NOMO-1 treated with dmso at 0.1 percent for 144 hours (cell line): ENCODE data around the gene AP1B1.
"Not testable (repeated sequence)": the region's sequence is repeated elsewhere in the genome, so short reads cannot be mapped to it uniquely, and the experiment has no call there.

Experiments used
- DNase-seq: peaks from one replicate; lab custom pipeline; 2025; ENCODE audit not compliant: unreplicated experiment; lab: John Stamatoyannopoulos, UW

AP1B1 gene

DNA sequence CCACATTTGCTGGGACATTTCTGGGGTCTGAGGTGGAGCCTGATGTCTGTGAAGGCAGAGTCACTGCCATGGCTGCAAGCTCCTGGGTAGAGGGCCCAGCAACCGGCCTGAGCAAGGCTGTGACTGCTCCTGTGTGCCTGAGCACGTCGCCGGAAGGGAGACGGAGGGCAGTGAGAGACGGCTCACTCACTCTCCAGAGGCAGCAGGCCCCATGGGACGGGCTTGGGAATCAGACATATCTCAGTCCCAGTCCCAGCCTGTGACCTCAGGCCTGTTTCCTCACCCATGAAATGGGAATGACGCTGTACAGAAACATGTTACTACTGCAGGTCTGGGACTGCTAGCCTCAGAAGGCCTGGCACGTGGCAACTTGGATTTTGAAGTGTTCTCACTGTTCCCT, 36.5 kb downstream of the AP1B1 start:
- DNase-seq: no peak

DNA sequence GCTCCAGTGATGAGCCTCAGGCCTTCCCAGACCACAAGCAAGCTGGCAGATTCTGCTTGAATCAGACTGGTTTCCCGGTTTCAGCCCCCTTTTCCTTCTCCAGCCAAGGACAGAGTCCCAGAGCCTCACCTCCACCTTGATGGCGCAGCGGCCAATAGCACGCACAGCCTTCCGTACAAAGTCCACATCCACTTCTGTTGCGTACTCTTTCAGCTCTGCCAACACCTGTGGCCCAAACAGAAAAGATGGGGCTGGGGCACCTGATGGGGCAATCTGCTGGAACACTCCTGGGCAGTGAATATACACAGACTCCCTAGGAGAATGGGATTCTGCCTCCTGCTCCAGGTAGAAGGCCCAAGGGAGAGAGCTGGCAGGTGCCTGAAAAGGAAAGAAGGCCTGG, 37.3 kb downstream of the AP1B1 start:
- DNase-seq: no peak

DNA sequence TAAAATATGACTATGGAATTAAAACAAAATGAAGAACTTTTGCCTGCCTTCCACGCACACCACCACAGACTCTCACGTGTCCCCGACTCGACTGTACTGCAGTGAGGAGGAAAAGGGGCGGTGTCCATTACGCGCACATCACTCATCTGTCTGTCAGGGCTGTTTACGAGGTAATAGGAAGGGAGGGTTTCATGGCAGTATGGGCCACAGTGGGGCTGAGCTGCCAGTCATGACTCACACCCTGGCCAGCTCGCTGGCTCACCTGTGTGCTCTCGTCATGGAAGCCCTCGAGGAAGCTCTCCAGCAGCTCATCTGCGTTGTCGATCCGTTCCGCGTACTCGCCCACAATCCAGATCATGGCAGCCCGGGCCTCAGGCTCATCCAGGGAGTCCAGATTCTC, 39.4 kb downstream of the AP1B1 start:
- no peak for DNase-seq

DNA sequence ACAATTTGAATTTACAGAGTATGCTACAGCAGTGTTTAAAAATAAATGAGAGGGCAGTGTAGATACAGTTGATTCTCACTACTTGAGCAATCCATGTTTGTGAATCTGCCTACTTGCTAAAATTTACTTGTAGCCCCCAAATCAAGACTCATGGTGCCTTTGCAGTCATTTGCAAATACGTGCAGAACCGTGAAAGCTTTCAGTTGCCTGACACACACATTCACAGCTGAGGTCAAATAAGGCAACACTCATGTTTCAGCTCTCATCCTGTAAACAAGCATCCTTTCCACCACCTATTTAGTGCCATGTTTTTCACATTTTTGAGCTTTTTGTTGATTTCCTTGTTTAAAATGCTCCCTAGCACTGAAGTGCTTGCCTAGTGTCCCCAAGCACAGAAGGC, 40.3 kb downstream of the AP1B1 start:
- no peak for DNase-seq

DNA sequence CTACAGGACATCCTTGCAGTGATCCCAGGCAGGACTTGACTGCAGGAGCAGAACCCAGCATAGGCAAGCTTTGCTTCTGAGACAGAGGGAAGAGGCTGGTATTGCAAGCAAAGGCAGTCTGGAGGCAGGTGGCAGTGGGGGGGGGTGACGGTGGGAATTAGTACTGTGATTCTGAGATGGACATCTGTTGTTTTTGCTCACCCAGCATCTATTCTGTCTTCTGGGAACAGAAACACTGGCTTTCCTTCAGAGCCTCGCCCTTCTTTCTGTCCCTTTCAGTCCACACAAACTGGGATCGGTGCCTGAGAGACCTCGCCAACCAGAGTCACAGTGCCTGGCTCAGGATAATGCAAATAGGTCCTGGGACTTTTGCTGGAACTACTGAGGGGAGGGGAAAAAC, 41.7 kb downstream of the AP1B1 start:
- no peak for DNase-seq

DNA sequence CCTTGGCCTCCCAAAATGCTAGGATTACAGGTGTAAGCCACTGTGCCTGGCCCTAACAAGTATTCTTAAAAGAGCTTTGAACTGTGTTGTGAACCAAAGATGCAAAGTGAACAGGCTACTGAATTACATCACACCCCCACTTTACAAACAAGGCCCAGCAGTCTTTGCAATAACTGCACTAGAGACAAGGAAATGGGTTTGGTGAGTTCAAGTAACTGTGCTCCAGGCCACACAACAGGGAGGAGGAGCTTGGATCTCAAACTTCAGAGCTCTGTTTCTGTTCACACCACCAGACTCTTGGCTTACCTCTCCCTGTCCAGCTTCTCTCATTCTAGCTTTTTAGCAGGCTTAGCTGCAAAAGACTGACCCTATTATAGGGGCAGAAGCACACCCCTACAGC, 42.4 kb downstream of the AP1B1 start:
- no peak for DNase-seq

DNA sequence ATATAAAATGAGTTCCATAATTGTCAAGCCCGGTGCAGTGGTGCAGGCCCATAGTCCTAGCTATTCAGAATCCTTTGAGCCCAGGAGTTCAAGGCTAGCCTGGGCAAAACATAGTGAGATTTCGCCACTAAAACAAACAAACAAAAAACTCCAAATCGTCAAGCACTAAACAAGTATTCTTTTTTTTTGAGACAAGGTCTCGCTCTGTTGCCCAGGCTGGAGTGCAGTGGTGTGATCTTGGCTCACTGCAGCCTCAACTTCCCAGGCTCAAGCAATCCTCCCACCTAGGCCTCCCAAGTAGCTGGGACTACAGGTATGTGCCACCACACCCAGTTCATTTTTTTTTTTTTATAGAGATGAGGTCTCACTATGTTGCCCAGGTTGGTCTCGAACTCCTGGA, 43.5 kb downstream of the AP1B1 start:
- not testable (repeated sequence) for DNase-seq

DNA sequence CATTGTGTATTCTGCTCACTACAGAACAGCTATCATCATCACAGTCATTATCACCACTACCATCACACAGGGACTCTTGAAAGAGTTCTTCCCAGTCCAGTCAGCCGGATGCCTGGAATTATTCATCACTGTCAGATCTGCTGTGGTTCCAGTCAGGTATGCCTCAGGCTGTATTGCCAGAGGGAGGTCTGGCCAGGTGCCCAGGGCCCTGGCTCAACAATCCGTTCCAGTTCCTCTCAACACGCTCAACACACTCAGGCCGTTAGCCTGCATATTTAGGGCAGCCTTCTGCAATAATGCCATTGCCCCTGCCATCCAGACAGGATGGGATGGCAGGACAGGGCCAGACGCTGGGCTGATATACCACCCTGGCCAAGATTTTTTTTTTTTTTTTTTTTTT, 44.2 kb downstream of the AP1B1 start:
- no peak for DNase-seq

DNA sequence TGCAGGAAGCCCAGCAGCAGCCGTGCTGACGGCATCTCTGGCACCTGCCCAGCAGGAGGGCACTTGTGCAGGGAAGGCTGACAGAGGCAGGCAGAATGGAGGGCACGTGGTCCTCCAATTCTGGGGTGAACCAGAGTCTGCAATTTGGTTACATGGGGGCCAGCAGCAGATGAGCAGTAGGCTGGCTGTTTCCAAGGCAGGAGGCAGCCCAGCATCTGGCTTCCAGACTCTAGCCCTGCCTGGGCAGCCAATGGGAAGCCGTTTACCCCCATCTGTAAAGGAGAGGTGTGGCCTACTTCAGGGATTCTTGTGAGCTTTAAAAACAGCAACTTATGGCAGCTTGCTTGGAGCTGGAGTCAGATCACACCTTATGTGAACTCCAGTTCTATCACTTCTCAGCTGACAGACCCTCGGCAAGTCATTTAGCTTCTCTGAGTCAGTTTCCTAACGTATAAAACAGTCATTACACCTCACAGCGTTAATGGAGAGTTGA, 45.0 kb downstream of the AP1B1 start:
- no peak for DNase-seq

DNA sequence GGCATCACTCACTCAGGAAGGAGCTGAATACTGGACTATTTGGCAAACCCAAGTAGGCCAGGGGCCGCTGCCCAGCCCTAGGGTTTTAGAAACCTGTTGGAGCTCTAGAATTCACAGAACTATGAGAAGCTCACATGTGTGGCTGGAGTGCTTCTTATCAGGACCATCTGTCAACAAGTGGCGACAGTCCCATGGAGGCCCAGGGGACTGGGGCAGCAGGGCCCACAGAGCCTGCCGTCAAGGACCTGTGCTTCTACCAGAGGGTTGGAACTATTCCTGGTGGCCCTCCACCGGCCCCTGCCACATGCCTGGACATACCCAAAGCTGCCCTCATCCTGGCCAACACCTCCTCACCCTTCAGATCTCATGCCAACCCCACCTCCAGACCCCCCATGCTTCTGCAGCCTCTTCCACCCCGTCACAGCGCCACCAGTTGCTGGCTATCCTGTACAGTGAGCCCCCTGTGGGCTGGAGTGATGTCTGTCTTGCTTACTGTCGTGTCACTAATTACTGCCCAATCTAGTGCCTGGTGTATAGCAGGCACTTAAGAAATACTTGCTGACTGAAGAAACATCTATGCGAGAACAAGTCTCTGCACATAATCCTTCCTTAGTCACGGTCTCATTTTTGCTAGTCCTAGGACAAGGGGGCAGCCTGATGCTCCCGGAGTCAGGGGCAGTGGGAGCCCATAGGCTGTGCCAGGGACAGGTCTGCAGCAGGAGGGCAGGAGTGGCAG, 45.6 kb downstream of the AP1B1 start:
- DNase-seq: no peak

DNA sequence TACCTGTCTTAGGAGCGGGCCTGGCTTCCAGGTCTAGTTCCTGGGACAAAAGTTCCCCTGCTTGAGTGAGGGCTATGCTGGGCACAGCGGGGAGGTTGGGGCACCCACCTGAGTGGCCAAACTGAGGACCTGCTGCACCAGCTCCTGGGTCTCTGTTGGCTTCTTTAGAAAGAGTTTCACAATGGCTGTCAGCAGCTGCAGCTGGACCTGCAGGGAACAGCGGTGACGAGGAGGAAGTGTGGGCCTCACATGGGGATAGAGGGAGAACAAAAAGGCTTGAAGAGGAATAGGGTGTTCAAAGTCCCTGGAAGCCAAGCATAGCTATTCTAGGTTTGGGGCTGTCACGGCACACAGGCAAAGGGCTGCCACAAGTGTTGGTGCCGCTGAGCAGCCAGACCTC, 46.2 kb downstream of the AP1B1 start:
- no peak for DNase-seq

DNA sequence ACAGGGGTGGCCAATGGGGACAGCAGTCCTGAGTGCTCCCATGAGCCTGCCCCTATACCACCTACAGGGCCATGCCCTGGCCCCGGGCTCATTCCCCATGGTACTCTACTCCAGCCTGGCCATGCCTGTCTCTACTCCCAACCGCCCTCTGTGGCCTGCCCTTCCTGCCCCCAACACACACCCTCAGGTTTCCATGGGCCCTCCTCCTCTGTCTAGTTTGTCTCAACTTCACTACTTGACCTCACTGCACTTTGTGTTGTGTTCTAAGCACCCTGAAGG, 46.6 kb downstream of the AP1B1 start:
- DNase-seq: no peak

DNA sequence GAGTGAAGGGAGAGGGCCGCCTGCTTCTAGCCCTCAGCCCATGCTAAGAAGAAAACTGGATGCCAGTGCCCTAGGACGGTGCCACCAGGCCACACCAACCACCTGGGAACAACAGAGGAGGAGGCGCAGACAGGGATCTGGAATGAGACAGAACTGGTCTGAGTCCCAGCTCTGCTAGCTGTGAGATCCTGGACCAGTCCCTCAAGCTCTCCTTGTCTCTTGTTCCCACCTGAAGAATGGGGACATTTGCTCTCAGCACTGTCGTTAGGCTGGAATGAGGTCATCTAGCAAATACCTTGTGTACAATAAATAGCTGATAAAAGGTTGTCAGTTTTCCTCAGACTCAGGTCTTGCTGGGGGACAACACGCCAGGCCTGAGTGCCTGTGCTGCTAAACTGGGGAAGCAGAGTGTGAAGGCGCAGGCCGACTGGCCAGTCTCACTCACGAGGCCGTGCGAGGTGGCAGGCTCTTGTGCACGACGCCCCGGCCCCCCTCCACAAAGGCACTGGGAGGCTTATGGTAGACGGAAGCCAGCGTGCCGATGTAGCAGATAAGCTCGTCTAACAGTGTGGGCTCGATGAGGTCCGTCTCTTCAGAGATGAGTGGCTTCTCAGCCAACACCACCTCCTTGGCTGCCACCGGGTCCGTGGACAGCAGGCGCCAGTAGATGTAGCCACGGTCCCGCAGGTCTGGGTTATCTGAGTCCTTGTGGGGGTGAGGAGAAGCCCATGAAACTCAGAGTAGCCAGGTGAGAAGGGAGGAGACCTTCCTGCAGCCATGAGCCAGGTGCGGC, 47.1 kb downstream of the AP1B1 start:
- no peak for DNase-seq

DNA sequence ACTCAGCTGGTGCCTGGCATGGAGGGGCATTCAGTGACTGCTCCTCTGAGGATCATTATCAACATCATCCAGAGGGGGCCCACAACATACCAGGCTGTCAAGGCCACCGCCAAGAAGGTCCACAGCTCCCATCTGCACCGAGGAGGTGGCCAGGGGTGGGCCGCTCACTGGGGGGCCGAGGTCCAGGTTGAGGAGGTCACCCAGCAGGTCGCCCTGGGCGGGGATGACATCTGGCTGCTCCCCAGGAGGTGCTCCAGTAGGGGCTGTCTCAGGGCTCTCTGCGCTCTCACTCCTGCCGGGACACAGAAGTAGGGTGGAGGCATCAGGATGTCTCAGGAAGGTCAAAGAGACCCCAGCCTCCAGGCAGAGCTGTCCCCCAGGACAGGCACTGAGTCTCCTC, 47.8 kb downstream of the AP1B1 start:
- no peak for DNase-seq

DNA sequence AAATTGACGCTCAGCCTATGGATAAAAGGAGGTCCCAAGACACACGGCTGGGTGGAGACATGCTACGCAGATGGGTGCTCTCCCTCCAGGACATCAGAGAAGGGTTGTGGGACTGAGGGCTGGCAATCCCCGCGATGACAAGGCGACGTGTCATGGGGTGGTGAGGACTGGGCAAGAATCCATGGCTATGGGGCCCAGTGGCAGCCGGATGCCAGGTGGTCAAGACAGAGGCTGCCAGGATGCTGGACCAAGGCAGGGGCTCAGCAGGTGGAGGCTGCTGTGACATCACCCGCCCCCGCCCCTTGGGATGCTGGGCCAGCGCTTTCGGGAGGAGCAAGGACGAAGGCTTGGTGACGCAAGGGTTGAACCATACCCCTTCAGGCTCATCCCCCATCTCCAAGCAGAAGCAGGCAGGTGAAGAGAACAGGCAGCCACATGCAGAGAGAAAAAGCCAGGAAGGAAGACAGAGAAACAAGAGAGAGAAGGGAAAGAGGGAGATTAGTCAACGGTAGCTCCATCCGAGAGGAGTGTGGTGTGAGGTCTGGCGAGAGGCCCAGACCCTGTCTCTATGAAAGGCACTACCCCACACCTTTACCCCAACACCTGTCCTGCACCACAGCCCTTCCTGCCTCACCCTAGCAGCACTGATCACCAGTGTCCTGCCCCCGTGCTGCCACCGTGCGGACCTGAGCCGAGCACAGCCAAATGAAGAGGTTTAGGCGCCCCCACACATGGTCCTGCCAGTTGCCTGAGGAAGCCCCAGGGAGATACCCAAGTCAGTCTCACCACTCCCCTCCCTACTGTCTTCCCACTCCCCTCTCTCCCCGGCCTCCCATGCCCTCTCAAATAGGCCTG, 48.8 kb downstream of the AP1B1 start:
- no peak for DNase-seq

DNA sequence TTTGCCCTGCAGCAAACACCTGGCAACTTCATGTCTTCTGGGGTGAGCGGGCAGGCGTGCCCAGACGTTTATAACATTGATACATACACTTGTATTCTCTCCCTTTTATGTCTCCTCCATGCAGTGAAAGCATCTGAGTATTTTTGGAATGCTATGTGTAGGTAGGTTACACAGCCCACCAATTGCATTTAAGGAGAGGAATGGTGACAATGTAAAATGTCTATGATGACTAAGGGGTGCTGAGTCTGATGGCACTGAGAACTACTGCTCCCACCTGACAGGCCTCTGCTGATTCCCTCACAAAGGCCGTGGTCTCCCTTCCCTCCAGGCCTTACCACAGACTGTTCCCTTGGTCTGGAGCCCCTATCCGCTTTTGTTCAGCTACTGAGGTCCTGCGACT, 50.0 kb downstream of the AP1B1 start:
- no peak for DNase-seq

DNA sequence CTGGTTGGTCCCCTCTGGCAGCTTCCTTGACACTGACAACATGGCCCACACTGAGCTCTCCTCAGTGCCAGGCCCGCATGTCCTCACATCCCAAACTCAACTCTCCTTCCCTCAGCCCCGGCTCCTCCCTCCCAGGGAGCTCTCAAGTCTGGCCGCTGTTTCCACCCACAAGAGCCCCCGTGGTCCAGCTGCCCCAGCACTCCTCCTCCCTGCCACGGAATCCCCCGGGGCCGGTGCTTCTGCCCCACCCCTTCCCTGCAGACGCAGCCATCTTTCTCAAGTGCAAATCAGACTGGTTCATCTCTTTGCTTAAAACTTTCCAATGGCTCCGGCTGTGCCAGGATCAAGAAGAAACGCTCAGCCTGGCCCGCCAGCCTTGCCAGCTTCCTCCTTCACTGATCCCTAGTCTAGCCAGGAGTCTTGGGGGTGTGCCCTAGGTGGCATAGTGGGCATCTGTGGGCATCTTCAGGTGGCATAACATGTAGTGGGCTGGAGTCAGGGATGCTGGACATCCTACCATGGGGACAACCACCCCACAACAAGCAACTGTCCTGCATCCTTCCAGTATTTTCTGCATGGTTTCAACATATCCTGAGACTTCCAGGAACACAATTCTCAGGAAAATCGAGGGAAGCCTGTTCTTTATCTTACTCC, 50.6 kb downstream of the AP1B1 start:
- no peak for DNase-seq

DNA sequence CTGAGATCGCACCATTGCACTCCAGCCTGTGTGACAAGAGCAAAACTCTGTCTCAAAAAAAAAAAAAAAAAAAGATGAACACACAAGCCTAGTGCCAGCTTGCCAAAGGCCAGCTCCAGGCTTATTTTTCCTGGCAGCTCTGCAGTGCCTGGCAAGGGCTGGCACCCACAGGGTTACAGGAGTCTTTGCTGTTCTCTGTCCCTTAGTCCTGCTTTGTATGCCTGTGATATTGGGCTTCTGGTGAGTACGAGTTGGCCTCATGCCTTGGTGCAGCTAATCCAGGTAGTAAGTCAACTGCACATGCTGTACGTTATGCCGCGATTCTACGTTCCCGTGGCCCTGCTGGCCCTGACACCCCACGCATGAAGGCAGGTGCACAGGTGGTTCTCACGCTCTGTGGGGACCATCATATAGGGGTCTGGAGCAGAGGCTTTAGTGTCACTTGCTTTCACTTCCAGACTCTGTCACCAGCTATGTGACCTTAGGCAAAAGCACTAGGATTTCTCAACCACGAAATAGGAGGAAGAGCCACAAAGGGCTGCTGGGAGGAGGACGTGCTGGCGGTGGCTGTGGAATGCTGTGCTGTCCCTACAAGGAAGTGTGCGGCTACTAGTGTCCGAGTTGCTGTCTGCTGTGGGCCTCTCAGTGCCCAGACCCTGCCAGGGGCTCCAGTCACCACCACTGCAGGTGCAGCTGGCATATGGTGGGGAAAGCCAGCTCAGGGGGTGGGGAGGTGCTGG, 51.4 kb downstream of the AP1B1 start:
- no peak for DNase-seq

DNA sequence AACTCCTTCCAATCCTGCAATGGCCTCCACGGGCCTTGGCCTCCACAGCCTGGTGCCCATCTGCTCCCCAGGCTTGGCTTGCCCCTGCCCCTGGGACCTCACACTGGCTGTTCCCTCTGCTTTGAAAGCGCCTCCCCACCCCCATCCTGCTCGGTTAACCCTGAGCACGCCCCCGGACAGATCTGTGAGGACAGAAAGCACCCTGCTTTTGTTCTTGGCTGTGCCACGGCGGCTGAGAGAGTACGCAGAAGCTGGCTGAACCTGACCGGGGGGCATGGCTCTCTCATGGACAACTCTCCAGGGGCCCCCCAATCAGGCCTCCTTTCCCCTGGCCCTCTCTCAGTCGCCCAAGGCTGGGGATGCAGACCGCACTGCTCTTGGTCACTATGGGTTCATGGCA, 52.7 kb downstream of the AP1B1 start:
- DNase-seq: no peak

DNA sequence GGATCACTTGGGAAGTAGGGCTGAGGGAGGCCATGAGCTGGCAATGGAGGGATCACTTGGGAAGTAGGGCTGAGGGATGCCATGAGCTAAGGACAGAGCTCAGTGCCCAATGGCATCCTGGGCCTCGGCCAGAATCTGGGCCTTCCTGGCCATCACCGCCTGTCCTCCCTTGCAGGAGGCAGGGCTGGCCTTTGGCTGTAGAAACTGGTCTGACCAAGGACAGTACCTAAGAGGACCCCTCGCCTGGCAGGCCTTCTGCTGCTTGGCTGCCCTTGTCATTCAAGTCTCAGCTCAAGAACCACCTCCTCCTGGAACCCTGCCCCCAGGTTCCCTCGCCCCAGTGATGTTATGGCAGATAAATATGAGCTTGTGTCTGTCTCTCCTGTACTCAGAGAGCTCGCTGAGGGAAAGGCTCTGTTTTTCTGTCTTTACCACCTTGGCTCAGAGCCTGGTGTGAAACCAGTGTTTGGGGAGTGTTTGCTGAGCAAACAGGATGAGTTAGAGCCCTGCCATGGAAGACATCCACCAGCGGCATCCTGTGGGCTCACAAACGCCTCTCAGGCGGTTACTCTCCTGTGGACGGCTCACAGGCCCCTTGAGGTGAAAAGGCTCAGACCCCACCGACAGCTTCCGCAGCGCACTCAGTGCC, 53.5 kb downstream of the AP1B1 start:
- DNase-seq: no peak
